ENCODE measurements around the gene HOOK1.
"Not testable (repeated sequence)": the region's sequence is repeated elsewhere in the genome, so short reads cannot be mapped to it uniquely, and the experiment has no call there.

DNA sequence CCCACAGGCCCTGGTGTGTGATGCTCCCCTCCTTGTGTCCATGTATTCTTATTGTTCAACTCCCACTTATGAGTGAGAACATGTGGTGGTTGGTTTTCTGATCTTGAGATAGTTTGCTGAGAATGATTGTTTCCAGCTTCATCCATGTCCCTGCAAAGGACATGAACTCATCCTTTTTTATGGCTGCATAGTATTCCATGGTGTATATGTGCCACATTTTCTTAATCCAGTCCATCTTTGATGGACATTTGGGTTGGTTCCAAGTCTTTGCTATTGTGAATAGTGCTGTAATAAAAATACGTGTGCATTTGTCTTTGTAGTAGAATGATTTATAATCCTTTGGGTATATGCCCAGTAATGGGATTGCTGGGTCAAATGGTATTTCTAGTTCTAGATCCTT lies 23.1 kb downstream of the HOOK1 start:
- not testable (repeated sequence) for TF ChIP-seq POLR2A (IDR thresholded peaks at IDR 0.05; ENCODE audit: low read depth, low read length); CTCF (IDR thresholded peaks at IDR 0.05; ENCODE audit: extremely low read depth in 1 of 2, insufficient read depth in 1 of 2, low read depth in 1 of 2, low read length in 2 of 2); MYC (IDR thresholded peaks at IDR 0.05; ENCODE audit: low read depth, low read length); POLR2AphosphoS5 (IDR thresholded peaks at IDR 0.05; ENCODE audit: insufficient read depth, low read depth, low read length); JUN (IDR thresholded peaks at IDR 0.05; ENCODE audit: borderline replicate concordance, insufficient read depth, insufficient read length, low read depth)

Data from endothelial cell of umbilical vein (primary cell).